ENCODE data around the gene GAST. TPM values are rescaled to one million over a fixed set of nuclear protein-coding genes. Genes with fewer than 3 reads are reported as not detected.
"Not testable (repeated sequence)": the region's sequence is repeated elsewhere in the genome, so short reads cannot be mapped to it uniquely, and the experiment has no call there.

Gene GAST
- total and polyA plus RNA-seq, 10 donors, result not detected

- H3K9me3 ChIP-seq, result no peaks in the 10 kb centered on the region
- 0 to 1% (median 1%) methylated on average over 16 to 23 of the region's 23 CpGs for WGBS, 5 donors
- H3K27ac ChIP-seq, result peak overlapping the region; percentile 66 to 96 (median 91)
- peaks cover 14 to 73% (median 43%) of the 10 kb centered on the region in 6 donors for H3K4me1 ChIP-seq
- intact Hi-C loops (cut with DNase I; ENCODE audit: low total_unique reads), result no loop called here
- no peaks in the 10 kb centered on the region for H3K27me3 ChIP-seq (replicated peaks in 1 of 7)
- DNase-seq, result peak; percentile 96
- TF ChIP-seq, protein P1, sequence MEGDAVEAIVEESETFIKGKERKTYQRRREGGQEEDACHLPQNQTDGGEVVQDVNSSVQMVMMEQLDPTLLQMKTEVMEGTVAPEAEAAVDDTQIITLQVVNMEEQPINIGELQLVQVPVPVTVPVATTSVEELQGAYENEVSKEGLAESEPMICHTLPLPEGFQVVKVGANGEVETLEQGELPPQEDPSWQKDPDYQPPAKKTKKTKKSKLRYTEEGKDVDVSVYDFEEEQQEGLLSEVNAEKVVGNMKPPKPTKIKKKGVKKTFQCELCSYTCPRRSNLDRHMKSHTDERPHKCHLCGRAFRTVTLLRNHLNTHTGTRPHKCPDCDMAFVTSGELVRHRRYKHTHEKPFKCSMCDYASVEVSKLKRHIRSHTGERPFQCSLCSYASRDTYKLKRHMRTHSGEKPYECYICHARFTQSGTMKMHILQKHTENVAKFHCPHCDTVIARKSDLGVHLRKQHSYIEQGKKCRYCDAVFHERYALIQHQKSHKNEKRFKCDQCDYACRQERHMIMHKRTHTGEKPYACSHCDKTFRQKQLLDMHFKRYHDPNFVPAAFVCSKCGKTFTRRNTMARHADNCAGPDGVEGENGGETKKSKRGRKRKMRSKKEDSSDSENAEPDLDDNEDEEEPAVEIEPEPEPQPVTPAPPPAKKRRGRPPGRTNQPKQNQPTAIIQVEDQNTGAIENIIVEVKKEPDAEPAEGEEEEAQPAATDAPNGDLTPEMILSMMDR (IDR thresholded peaks at IDR 0.05 in 8 of 11, conservative IDR thresholded peaks at IDR 0.05 in 3 of 11), result peak; percentile 96 to 99 (median 98)
- TF ChIP-seq POLR2A (IDR thresholded peaks at IDR 0.05) (no peak), POLR2AphosphoS5 (IDR thresholded peaks at IDR 0.05) (peak; percentile 68 to 78 (median 77))
- H3K36me3 ChIP-seq, result no peaks in the 10 kb centered on the region
- peak overlapping the region; percentile 37 to 69 (median 42) for H3K4me3 ChIP-seq
Observed at GRCh38 chr17:41666708-41667279, 45.3 kb upstream of the GAST start.

DNA sequence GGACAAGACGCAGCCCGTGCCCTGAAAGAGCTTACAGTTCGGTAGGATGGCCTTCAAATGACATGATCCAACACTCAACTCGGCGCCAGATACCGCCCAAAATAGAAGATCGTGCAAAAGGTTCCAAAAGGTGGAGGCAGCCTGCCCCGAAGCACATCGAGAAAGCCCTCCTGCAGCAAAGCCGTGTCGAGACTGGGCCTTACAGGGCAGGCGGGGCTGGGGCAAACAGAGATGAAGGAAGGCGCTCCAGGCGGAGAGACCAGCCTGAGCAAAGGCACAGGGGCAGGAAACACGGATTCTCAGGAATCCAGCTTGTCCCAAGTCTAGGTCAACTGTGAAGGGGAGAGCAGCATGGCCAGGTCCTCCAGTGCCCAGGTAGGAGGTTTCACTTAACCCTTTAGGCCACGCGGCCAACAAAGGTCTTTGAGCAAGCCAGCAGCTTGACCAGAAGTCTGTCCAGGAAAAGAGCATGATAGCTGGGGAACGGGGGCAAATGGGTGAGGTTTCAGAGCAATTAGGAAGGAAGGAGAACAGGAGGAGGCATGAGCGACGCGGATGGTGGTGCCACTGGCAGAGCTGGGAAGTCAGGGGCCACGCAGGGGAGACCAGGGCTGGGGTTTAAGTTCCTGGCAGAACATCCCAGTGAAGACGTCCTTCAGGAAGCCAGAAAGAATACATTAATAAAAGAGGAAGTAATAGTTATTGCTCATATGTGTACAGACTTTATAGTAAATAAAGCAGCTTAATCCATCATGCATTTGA lies 44.7 kb upstream of the GAST start:
- Histone ChIP-seq H3K27ac (peak overlapping the region; percentile 66 to 96 (median 91)), H3K27me3 (replicated peaks in 1 of 7) (no peaks in the 10 kb centered on the region), H3K9me3 (no peaks in the 10 kb centered on the region), H3K4me1 (peaks cover 14 to 77% (median 43%) of the 10 kb centered on the region in 6 donors), H3K36me3 (no peaks in the 10 kb centered on the region), H3K4me3 (peak overlapping the region in 6 of 8 donors; percentile 40 to 69 (median 46))
- peak; percentile 84 for DNase-seq
- intact Hi-C loops (cut with DNase I; ENCODE audit: low total_unique reads), result no loop called here
- WGBS, 5 donors, result 33 to 41% (median 37%) methylated on average over 23 of the region's 23 CpGs
- TF ChIP-seq POLR2A (IDR thresholded peaks at IDR 0.05), result no peak
- no peak for TF ChIP-seq POLR2AphosphoS5 (IDR thresholded peaks at IDR 0.05)
- TF ChIP-seq, protein P1 (IDR thresholded peaks at IDR 0.05 in 8 of 11, conservative IDR thresholded peaks at IDR 0.05 in 3 of 11), result peak in 6 of 11 experiments; percentile 1 to 44 (median 6)

GRCh38 chr17:41672153-41672552 lies 40.0 kb upstream of the GAST start:
- H3K4me1 ChIP-seq, result peaks cover 20 to 88% (median 56%) of the 10 kb centered on the region in 6 donors
- WGBS, 5 donors, result 87 to 94% (median 90%) methylated on average over 7 of the region's 7 CpGs
- no peaks in the 10 kb centered on the region for H3K36me3 ChIP-seq
- H3K9me3 ChIP-seq, result no peaks in the 10 kb centered on the region
- no peak for DNase-seq
- intact Hi-C loops (cut with DNase I; ENCODE audit: low total_unique reads), result no loop called here
- H3K27ac ChIP-seq, result no peak overlapping the region
- no peak overlapping the region for H3K4me3 ChIP-seq
- no peak for TF ChIP-seq POLR2AphosphoS5 (IDR thresholded peaks at IDR 0.05)
- TF ChIP-seq, protein P1 (IDR thresholded peaks at IDR 0.05 in 8 of 11, conservative IDR thresholded peaks at IDR 0.05 in 3 of 11), result no peak
- H3K27me3 ChIP-seq (replicated peaks in 1 of 7), result no peaks in the 10 kb centered on the region

DNA sequence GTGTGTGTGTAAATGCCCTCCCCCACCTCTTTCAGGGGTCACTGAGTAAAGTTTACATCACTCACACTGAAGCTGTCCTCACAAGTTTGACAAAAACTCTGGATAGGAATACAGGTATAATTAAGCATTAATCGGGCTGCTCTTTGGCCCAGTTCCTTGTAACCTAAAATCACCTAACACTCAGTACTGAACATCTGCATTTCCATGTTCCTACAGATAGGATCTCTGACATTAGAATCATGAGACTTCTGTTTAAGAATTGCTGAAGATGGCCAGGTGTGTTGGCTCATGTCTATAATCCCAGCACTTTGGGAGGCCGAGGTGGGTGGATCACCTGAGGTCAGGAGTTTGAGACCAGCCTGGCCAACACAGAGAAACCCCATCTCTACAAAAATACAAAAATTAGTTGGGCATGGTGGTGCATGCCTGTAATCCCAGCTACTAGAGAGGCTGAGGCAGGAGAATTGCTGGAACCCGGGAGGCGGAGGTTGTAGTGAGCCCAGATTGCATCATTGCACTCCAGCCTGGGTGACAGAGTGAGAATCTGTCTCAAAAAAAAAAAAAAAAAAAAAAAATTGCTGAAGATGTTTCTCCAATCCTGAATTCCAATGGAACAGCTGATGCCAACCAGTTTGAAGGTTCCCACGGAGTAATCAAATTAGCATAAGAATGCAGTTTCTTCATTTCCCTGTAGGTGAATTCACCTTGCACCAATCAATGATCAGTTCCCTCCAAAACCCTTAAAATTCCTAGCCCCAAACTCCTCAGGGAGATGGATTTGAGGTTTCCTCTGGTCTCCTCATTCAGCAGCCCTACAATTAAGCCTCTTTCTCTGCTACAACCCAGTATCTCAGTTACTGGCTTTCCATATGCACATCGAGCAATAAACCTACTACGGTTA lies 36.7 kb upstream of the GAST start:
- H3K27me3 ChIP-seq (replicated peaks in 1 of 7); H3K36me3 ChIP-seq; H3K9me3 ChIP-seq; DNase-seq; intact Hi-C loops (cut with DNase I; ENCODE audit: low total_unique reads): not testable (repeated sequence)
- Histone ChIP-seq H3K4me3 (peak overlapping the region in 1 of 8 donors; percentile 70), H3K4me1 (peaks cover 27 to 89% (median 65%) of the 10 kb centered on the region in 6 donors), H3K27ac (peak overlapping the region in 7 of 8 donors; percentile 9 to 92 (median 91))
- 86 to 92% (median 88%) methylated on average over 7 of the region's 7 CpGs for WGBS, 5 donors
